ENCODE measurements around the gene STUB1.

DNA sequence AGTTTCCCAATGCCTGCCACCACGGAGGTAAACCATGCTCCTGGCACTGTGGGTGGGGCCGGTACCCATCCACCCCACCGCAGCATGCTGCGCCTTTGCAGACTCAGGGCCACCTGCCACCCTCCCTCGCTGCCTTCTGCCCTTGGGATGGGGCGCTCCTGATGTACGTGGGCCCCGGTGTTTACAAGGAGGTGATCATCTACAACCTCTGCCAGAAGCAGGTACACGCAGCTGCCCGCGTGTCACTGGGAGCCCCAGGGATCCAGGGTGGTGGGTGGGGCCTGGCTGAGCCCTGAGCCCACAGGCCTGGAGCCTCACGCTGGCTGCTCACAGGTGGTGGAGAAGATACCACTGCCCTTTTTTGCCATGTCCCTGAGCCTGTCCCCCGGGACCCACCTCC lies 13.6 kb upstream of the STUB1 start:
- no peak for TF ChIP-seq POLR2A (IDR thresholded peaks at IDR 0.05)
- no peak for TF ChIP-seq CTCF (IDR thresholded peaks at IDR 0.05)
